Stimulated activated CD4-positive, alpha-beta T cell treated with anti-CD3 and anti-CD28 coated beads, Interleukin-4, amount 100 ng/mL, for 48 hours (primary cell): Measurements from ENCODE around the gene PDP2.

ENCODE experiments used
- DNase-seq, 2 donors: peaks; one replicate each; pipeline ENCODE4 v3.0.0-alpha.2; 2020; ENCODE audit warnings: low read depth in 2 of 2

Gene PDP2

DNA sequence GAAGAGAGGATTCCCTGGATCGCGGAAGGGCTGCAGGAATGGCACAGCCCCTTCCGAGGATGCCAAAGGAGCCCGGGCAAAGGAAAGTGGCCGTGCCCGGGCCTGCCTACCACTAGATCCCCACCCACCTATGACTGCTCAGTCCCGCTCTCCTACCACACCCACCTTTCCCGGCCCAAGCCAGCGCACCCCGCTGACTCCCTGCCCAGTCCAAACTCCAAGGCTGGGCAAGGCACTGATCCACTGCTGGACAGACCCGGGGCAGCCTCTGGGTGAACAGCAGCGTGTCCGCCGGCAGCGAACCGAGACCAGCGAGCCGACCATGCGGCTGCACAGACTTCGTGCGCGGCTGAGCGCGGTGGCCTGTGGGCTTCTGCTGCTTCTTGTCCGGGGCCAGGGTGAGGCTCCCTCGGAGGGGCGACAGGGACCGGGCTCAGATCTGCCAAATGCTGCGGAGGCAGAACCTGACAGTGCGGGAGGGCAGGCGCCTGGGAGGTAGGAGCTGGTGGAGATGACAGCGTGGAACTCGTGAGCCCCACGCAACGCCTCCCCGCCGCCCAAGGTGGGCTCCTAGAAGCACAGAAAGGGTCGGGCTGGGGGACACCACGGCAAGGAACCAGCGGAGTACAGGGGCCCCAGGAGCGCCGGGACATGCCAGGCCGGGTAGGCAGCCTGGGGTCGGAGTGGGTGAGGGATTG is 55.1 kb downstream of the PDP2 start, which contains the start of gene CES2:
Gene CES2, plus strand, starts transcription at position 203 of the 698 bp plus-strand sequence. Its CDS starts 120 bp downstream, at position 323.
- DNase-seq = no peak

DNA sequence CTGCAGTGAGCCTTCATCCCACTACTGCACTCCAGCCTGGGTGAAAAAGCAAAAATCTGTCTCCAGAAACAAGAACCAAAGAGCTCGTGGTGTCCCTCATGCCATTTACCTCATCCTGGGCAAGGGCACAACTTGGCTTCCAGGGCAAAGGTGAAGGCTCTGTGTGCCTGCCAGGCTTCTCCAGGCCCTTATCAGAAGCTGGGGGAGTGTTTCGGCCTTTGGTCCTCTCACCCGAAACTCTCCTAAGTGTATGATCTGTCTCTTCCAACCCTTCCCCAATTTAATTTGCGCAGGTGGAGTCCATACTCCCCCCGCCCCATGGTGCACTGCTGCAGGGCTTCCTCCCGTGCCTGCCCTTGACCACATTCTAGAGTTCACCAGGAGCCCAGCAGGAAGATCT is 56.1 kb downstream of the PDP2 start:
- no peak for DNase-seq

DNA sequence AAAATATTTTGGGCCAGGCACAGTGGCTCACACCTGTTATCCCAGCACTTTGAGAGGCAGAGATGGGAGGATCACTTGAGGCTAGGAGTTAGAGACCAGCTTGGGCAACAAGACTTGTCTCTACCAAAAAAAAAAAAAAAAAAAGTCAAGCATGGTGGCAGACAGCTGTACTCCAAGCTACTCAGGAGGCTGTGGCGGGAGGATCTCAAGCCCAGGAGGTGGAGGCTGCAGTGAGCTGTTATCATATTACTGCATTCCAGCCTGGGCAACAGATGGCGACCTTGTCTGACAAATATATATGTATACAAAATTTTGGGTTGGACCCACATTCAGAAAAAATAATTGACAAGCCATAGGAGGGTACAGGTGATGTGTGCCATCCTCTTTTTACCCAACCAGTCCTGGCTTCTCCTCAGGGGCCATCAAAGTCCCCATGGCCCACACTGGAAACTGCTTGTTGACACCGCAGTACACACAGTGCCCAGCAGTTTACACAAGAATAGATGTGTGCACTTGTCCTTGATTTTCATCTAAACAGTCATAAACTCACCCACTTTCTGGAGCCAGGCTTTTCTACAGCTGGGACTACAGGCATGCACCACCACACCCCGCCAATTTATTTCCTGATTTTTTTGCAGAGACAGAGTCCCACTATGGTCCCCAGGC is 56.7 kb downstream of the PDP2 start:
- no peak for DNase-seq

DNA sequence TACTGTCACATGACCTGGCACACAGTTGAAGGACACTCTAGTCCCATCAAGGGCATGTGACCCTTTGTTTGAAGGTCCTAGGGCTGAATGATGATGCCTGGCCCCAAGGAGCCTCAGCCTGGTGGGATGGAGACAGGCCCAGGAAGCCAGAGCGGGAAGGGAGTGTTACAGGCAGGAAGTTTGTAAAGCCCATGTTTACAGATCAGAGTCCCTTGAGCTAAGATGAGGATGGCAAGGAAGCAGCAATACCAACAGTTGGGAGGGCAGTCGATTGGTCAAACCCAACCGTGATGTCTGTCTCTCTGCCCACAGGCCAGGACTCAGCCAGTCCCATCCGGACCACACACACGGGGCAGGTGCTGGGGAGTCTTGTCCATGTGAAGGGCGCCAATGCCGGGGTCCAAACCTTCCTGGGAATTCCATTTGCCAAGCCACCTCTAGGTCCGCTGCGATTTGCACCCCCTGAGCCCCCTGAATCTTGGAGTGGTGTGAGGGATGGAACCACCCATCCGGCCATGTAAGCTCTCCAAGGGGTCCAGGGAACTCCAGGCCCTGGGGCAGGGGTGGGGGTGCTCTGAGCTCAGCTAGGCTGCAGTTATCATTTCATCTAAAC is 57.5 kb downstream of the PDP2 start:
- DNase-seq = no peak

DNA sequence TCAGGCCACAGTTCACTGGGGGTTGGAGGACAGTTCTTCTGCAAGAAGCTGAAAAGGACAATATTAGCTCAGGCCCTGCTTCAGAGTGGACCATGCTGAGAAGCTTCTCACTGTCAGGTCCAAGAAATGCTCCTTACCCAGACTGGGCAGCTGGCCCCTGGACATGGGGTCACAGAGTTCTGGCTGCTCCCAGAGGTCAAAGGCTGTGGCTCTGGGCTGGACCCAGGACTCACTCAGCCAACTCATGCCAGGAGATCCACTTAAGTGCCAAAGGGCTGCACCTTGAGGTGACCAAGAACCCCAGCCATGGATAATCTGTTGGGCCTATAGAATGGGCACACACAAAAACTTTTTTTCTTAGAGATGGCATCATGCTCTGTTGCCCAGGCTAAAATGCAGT is 59.1 kb downstream of the PDP2 start:
- DNase-seq = no peak

DNA sequence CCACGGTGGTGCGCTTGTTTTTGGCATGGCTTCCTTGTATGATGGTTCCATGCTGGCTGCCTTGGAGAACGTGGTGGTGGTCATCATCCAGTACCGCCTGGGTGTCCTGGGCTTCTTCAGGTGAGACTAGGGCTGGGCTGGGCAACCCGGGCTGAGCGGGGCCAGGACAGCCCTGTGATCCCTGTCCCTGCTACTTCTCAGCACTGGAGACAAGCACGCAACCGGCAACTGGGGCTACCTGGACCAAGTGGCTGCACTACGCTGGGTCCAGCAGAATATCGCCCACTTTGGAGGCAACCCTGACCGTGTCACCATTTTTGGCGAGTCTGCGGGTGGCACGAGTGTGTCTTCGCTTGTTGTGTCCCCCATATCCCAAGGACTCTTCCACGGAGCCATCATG is 59.9 kb downstream of the PDP2 start:
- no peak for DNase-seq
